CD1c-positive myeloid dendritic cell (primary cell): ENCODE measurements around the gene VIPR2.
"Not testable (repeated sequence)": the region's sequence is repeated elsewhere in the genome, so short reads cannot be mapped to it uniquely, and the experiment has no call there.

Experiments
- DNase-seq: peaks from one replicate; pipeline ENCODE4 v3.0.0-alpha.2; 2016; ENCODE audit errors: extremely low spot score

The VIPR2 gene

GRCh38 chr7:159094023-159094740 is 50.5 kb downstream of the VIPR2 start:
- DNase-seq = no peak

- DNase-seq = no peak
Measured at GRCh38 chr7:159093351-159093971, 51.2 kb downstream of the VIPR2 start.

- DNase-seq = no peak
Measured at GRCh38 chr7:159092701-159093121, 52.0 kb downstream of the VIPR2 start.

GRCh38 chr7:159091480-159092475 is 52.9 kb downstream of the VIPR2 start:
- no peak for DNase-seq

GRCh38 chr7:159091041-159091440 is 53.6 kb downstream of the VIPR2 start:
- DNase-seq = no peak

GRCh38 chr7:159088016-159088865 is 56.4 kb downstream of the VIPR2 start:
- DNase-seq = no peak

- no peak for DNase-seq
Measured at GRCh38 chr7:159086301-159086925, 58.3 kb downstream of the VIPR2 start.

- no peak for DNase-seq
Measured at GRCh38 chr7:159084069-159084801, 60.4 kb downstream of the VIPR2 start.

- DNase-seq = no peak
Measured at GRCh38 chr7:159083698-159084068, 61.0 kb downstream of the VIPR2 start.

GRCh38 chr7:159083001-159083697 is 61.5 kb downstream of the VIPR2 start:
- no peak for DNase-seq

- DNase-seq = not testable (repeated sequence)
Measured at GRCh38 chr7:159082075-159082474, 62.6 kb downstream of the VIPR2 start.

GRCh38 chr7:159078911-159079270 is 65.8 kb downstream of the VIPR2 start:
- DNase-seq = no peak

GRCh38 chr7:159078193-159078910 is 66.3 kb downstream of the VIPR2 start:
- DNase-seq = no peak

GRCh38 chr7:159076333-159076732 is 68.3 kb downstream of the VIPR2 start:
- DNase-seq = no peak

GRCh38 chr7:159075563-159076238 is 69.0 kb downstream of the VIPR2 start:
- DNase-seq = no peak

GRCh38 chr7:159071260-159071659 is 73.4 kb downstream of the VIPR2 start:
- DNase-seq = no peak

GRCh38 chr7:159070431-159071148 is 74.1 kb downstream of the VIPR2 start:
- no peak for DNase-seq
